Iris pigment epithelial cell (primary cell): ENCODE data around the gene GOLGA6L9.
"Not testable (repeated sequence)": the region's sequence is repeated elsewhere in the genome, so short reads cannot be mapped to it uniquely, and the experiment has no call there.

Source experiments
- DNase-seq: peaks from one replicate; pipeline ENCODE4 v3.0.0-alpha.2; 2011; ENCODE audit warnings: low read depth

The GOLGA6L9 gene

GRCh38 chr15:82469381-82469780 is 39.8 kb downstream of the GOLGA6L9 start:
- DNase-seq: not testable (repeated sequence)

- DNase-seq: not testable (repeated sequence)
Observed at GRCh38 chr15:82472269-82472982, 42.8 kb downstream of the GOLGA6L9 start.

GRCh38 chr15:82474596-82475325 is 45.1 kb downstream of the GOLGA6L9 start:
- not testable (repeated sequence) for DNase-seq

- DNase-seq: not testable (repeated sequence)
Observed at GRCh38 chr15:82475345-82475967, 45.8 kb downstream of the GOLGA6L9 start.

- not testable (repeated sequence) for DNase-seq
Observed at GRCh38 chr15:82476697-82477342, 47.2 kb downstream of the GOLGA6L9 start.

GRCh38 chr15:82477343-82478057 is 47.9 kb downstream of the GOLGA6L9 start:
- not testable (repeated sequence) for DNase-seq
